Stimulated activated CD4-positive, alpha-beta T cell treated with anti-CD3 and anti-CD28 coated beads, TNF-alpha, amount 100 ng/mL, for 1 hour (primary cell): ENCODE results near the gene SGTA.
"Not testable (repeated sequence)": the region's sequence is repeated elsewhere in the genome, so short reads cannot be mapped to it uniquely, and the experiment has no call there.

ENCODE experiments used
- DNase-seq, 3 donors: peaks; one replicate each; pipeline ENCODE4 v3.0.0-alpha.2; 2020; ENCODE audit warnings: low read depth in 3 of 3, low spot score in 1 of 3

Gene SGTA, protein sequence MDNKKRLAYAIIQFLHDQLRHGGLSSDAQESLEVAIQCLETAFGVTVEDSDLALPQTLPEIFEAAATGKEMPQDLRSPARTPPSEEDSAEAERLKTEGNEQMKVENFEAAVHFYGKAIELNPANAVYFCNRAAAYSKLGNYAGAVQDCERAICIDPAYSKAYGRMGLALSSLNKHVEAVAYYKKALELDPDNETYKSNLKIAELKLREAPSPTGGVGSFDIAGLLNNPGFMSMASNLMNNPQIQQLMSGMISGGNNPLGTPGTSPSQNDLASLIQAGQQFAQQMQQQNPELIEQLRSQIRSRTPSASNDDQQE

DNA sequence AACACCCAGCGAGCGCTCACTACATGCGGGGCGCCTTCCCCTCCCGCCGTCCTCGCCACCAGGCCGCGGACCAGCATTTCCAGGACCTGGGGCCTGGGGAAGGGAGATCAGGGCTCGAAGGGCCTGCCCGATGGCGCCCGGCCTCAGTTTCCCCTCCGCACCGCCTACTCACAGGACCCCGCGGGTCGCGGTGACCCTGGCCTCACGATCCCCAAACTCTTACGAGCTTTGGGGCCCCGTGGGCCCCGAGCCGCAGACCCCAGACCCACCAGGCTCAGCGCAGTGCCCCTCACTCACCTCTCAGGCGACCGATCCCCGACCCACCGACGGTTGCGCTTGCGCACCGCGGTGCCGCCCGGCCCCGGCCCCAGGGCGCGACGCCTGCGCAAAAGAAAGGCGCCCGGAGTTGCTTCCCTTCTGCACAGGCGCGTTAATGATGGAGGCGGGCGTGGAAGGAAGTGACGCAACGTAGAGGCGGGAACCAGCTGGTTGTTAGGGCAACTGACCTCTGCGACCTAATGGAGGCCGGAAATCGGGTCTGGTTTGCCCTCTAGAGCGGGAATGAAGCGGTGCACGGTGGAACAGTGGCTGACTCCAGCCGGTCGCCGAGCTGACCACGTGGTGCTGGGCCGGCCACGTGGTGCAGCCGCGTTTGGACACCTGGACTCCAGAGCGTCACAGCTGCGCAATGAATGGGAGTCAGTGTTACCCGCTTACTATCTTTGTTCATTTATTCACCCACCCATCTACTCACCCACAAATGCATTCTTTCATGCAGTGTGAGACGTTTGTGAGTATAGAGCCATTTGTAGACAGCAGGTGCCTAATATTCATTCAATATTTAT lies at the start of gene SGTA:
TSS of gene SGTA (minus strand) at position 338 of the 845 bp plus-strand sequence. CDS start 14,205 bp downstream, outside the sequence.
- peak; percentile 91 to 92 (median 91) for DNase-seq

DNA sequence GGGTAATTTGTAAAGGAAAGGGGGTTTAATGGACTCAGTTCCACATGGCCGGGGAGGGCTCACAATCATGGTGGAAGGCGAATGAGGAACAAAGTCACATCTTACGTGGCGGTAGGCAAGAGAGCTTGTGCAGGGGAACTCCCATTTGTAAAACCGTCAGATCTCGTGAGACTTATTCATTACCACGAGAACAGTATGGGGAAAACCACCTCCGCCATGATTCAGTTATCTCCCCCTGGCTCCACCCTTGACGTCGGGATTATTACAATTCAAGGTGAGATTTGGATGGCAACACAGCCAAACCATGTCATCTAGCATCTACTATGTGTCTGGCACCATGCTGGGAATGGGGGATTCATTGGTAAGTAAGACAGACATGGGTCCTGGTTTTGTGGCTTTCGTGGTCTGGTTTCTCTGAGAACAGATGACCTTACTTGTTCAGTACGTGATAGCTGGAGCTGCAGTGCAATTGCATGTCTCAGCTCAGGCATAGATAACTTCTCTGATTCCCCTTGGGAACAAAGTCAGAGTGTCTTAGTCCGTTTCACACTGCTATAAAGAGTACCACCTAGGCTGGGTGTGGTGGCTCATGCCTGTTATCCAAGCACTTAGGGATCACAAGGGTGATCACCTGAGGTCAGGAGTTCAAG lies 44.9 kb upstream of the SGTA start:
- DNase-seq: no peak

DNA sequence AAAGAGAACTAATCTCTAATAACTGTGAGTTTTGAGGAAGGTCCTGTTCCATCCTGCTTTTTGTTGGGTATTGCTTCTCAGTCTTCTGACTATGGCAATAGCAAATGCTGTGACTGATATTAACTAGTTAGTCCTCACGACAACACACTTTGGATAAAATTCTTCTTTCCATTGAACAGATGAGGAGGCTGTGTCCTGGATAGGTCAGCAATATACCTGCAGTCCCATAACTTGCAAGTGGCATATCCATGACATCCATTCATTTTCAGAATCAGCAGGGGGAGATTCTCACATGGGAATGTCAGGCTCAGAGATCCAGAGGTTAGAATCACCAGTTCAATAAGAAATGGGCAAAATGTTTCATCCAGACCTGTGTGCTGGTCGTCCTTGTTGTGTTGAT lies 43.9 kb upstream of the SGTA start:
- no peak for DNase-seq

DNA sequence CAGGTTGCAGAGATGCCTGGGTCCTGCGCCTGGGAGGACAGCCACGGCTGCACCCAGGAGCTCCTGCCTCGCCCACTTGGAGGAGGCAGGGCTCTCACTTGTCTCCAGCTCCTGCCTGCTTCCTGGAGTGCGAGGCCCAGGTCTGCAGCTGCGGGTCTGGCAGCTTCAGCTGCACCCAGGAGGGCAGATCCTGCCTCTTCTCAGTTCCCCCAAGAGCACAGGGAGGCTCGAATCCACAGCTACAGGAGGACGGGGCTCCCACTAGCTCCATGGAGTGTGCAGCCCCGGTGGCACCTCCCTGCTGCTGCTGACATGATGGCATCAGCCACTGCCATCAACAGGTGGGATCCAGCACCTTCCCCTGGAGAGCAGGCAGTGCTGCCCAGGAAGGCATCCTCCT lies 41.1 kb upstream of the SGTA start:
- DNase-seq: no peak

DNA sequence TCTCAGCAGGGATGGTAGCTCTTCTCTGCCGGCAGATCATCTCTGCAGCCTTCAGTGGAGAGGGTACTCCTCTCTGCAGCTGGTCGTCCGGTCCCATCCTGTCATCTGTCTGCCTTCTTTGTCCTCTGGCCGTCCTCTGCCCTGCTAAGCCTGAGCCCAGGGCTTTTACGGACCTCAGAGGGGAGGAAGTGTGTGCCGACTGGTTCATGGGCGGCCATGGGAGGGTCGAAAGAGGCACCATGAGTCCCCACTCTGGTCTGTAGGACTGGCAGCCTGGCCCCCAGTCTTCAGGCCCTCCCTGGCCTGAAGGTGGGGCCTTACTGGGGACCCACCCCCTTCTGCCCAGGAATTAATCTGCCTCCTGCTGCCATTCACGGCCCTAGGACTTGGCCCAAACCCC lies 40.6 kb upstream of the SGTA start:
- no peak for DNase-seq

DNA sequence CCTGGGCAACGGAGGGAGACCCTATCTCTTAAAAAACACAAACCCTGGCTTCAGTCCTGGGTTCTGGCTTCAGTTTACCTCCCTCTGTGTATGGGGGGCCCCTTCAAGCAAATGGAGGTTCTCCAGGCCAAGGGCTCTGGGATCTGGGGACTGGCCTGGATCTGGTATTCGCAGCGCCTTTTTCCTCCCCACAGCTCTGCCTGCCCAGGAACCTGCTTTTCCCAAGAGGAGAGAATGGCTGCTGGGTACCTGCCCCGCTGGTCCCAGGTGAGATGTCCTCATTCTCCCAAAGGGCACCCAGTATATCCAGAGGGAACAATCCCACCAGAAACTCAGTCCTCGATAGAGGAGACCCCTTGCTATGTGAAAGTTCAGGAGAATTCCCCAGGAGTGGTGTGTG lies 39.8 kb upstream of the SGTA start:
- DNase-seq: no peak

DNA sequence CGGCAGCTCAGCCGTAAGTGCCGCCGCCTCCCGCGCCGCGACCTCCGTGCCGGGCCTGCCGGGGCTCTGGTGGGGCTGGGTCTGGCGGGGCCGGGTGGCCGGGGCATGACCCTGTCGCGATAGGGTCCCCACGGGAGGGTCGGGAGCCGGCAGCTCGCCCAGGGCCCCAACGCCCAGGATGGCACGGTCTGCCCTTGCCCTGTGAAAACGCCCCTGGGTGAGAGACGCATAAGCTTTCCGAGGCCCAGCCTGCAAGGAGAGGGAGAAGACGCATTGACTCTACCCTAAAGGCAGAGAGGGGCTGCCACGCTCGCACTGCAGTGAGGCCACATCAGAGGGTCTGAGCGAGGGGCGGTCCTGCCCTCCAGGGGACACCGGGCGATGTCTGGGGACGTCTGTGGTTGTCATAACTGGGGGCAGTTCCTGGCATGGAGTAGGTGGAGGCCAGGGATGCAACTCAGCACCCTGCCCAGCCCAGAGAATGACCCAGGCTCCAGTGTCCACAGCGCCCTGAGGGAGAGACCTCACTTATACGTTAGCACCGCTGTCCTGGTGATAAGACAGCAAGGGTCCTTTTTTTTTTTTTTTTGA lies 37.1 kb upstream of the SGTA start:
- no peak for DNase-seq

DNA sequence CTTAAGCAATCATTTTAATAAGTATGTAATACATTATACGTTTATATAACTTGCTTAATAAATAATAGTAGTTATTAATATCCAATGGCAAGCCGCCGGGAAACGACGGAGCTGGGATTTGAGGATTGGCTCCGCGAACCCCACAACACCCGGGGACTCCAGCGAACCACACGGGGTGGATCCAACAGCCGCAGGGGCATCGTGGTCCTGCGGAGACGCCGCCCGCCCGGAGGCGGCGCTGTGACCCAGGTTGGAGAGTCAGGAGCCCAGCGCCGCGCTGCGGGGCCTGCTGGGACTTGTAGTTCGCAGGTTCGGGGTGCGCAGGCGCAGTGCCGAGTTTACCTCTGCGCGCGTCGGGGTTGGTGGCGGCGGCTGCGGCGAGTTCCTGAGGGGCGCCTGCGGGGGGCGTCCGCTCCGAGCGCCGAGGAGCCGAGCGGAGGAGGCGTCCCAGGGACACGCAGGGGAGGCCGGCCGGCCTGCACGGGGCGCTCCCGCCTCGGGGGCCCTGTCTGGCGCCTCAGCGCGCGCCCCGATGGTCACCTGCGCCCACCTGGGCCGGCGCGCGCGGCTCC lies 36.6 kb upstream of the SGTA start, which contains the start of gene ZNF554:
TSS of gene ZNF554 (plus strand) at position 329 of the 572 bp plus-strand sequence. CDS start at position 533, 204 bp downstream.
- DNase-seq: peak; percentile 94 to 98 (median 97)

DNA sequence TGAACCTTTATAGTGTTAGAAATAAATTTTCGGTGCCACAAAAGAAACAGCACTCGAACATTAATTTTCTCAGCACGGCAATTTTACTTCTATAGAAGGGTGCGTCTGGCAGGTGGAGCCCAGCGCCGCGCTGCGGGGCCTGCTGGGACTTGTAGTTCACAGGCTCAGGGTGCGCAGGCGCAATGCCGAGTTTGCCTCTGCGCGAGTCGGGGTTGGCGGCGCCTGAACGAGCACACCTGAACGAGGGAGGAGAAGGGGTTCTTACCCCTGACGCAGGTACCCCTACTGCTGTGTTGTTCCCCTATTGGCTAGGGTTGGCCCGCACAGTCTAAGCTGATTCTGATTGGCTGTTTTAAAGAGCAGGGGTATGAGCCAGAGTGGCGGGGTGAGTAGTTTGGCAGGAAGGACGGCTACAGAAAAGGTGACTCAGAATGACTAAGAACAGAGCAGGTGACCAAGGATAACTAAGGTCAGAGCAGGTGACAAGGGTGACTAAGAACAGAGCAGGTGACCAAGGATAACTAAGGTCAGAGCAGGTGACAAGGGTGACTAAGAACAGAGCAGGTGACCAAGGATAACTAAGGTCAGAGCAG lies 34.3 kb upstream of the SGTA start:
- not testable (repeated sequence) for DNase-seq

DNA sequence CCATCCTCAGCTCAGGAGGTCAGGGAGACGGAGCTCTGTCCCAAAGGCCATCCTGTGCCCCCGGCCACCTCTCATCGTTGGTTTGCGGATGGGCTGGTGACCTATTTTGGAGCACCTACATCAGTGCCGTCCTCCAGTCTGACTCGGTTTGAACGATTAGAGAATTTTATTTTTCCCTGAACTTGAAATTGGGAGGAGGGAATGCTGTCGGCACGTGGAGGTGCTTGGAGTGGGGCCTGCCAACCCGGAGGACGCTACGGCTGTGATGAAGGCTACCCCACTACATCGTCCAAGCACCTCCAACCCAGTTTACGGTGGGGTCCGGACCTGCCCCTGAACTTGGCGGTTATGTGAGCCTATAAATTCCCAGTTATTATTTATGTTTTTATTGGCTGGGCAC lies 33.6 kb upstream of the SGTA start:
- DNase-seq: no peak

DNA sequence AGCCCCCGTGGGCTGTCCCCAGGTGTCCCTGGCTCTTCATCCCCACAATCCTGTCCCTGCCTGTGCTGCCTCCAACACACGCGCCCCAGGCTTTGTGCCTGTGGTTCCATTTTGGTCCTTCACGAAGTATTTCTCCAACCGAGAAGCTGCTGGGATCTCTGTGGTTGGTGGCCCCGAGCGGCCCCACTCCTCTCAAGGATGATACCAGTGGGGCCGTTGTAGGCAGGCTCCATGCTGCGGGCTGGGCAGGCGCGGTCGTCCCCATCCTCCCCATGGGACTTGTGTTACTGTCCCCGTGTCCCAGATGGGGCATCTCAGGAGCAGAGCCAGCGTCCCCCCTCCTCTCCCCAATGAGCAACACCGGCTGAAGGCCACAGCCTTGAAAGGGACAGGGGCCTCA lies 32.9 kb upstream of the SGTA start:
- no peak for DNase-seq

DNA sequence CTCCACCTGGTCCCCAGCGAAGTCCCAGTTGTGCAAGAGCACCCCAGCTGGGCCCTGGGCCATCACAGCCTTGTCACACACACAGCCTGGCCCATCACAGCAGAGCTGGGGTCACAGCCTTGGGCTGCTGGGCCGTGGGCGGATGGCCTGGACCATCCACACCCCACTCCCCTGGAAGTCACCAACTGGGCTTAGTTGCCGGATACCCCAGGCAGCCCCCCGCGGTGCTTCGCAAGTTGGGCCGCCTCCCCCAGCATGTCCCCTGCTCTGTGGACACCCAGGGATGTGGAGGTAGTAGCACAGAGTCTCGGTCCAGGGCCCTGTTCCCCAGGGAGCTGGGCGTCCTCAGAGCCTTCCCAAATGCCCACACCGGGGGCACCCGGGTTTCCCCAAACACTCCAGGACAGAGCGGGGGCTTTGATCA lies 32.1 kb upstream of the SGTA start:
- DNase-seq: no peak

DNA sequence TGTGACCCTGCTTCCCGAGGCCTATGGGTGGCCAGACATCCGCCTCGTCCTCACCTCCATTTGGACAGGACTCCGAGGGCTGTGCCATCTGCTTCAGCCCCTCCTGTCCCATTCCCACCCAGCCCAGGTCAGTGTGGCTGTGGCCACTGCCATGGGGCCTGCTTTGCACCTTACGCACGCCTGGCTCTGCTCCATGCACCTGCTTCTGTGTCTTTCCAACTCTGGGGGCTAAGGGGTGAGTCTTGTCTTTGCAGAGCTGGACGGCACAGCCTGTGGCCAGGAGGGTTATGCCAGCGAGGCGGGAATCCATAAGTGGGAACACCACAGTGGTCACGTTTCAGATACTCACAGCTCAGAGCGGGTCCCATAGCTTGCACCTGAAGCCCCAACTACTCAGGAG lies 31.4 kb upstream of the SGTA start:
- DNase-seq: no peak

DNA sequence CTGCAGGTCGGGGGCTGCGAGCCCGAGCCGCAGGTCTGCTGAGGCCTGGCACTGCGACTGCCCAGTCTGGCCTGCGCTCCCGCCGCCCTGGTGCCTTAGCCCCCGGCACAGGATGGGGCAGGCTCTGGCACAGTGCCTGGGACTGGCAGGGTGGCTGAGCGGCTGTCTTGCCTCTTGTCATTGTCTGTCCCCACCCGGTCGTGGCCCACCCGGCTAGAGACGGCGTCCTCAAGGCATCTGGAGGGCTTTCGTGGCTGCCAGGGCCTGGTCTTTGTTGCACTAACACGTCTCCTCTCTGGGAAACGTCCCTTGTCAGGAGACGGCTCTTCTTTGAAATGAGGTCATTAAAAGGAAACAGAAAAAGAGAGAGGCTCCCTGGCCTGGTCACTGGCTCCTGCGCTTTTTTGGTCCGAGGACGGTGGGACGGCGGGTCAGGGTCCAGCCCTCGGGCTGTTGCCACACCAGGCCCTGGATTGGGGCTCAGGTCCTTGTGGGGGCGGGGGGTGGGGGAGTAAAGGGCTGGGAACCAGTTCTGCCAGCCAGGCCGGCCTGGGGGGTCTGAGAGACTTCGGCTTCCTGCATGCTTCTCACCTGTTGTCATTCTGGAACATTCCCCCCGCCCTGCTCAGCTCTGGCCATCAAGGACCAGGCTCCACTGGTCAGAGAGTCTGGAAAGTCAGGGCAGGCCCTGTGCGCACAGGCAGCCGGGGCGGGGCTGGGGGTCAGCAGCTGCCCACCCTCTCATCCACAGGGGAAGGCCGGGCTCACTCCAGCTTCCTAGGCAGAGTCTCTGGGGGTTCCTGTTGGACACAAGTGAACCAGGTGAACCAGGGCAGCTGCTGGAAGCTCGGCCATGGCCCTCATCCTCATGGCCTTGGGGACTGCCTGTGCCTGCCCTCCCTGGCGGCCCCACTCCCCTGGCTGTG lies 30.4 kb upstream of the SGTA start:
- DNase-seq: no peak

DNA sequence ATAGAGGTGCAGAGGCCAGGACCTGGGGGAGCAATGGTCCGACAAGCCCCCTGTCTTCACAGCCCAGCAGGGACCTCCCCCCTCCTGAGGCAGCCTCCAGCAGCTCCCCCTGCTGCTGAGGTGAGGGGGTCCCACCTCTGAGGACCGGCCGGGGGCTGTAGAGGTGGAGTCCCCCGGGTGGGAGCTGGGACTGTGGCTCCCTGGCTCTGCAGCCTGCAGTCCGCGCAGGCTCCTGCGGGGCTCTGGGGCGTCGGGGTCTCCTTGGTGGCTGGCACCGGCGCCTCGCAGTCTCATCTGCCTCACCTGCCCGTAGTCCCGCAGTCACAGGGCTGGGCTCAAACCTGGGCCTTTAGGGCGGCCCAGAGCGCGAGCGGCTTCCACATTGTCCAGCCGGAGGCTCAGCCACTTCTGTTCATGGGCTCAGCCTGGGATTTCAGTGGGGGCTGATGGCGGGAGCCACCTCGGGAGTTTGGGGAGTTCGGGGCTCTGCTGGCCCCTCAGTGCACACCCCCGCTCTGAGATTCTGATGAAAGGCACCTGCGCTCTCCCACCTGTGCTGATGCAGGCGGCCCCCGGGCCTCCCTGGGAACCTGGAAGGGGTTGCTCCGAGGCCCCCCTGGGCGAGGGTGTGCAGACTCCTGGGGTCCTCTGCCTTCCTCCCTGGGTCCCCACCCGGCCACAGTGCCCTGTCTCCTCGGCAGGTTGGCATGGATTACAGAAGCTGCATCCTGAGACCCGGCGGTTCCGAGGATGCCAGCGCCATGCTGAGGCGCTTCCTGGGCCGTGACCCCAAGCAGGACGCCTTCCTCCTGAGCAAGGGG lies 29.6 kb upstream of the SGTA start:
- DNase-seq: no peak

DNA sequence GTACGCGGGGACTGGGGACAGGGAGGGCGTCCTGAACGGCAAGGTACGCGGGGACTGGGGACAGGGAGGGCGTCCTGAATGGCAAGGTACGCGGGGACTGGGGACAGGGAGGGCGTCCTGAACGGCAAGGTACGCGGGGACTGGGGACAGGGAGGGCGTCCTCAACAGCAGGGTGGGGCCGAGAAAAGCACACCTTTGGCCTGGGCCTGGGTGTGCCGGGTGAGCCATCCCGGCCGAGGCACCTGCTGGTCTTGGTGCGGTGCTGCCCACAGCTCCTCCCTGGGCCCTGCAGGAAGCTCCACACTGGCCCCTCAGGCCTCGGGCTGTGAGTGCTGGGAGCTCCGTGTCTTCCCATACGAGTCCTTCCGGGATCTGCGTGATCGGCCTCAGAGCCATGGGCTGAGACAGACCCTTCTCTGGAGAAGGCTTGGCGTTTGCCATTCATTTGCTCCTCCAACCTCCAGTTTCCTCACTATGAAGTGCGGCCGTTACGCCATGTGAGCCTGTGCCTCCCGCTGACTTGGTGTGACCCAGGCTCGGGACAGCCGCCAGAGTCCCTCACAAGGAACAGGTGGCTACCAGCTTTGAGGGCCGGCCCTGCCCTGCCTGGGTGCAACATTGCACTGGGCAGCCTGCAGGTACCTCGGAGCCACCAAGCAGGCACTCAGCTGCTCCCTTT lies 28.8 kb upstream of the SGTA start:
- DNase-seq: no peak

DNA sequence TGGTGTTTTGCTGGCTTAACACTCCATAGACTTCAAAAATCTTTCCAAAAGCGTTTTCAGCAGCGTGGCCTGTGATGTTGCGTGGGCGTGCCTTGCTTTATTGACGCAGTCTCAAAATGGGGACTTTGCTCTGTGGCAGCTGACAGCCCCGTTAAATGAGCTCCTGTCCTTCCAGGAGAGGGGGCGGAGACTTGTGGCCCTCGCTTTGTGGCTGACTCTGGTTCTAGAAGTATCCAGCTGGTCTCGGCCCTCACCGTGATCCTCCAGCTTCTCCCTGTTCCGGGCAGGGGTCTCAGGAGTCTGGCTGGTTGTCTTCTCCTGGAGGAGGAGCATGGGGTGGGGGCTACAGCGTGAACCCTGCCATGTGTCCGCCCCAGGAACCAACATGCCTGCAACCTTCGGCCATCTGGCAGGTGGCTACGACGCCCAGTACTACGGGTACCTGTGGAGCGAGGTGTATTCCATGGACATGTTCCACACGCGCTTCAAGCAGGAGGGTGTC lies 28.2 kb upstream of the SGTA start:
- no peak for DNase-seq
